H1 (cell line): ENCODE data around the gene F2RL2. TPM values are rescaled to one million over a fixed set of nuclear protein-coding genes. Genes with fewer than 3 reads are reported as not detected.

ENCODE experiments used
- ASH2L ChIP-seq: fragments of 200-600, 300-600 bp; sonication (generic); IDR thresholded peaks from one replicate; pipeline ENCODE4 v1.7.1; 2017; ENCODE audit warnings: low read length
- JUND ChIP-seq: IDR thresholded peaks from 2 replicates; pipeline ENCODE4 v1.6.1; 2011; ENCODE audit warnings: mild to moderate bottlenecking, improper control_type of control experiment, low read length
- POLR2A ChIP-seq, 2 experiments: IDR thresholded peaks; 1 replicate in 1 of 2; 2 replicates in 1 of 2; pipeline ENCODE4 v1.6.1; 2011; ENCODE audit warnings: low read depth in 2 of 2, low read length in 2 of 2, mild to moderate bottlenecking in 2 of 2; ENCODE audit errors: control extremely low read depth in 1 of 2
- POLR2AphosphoS5 ChIP-seq: IDR thresholded peaks from 2 replicates; pipeline ENCODE4 v1.6.1; 2011; ENCODE audit warnings: low read depth, low read length
- RXRA ChIP-seq: IDR thresholded peaks from 2 replicates; pipeline ENCODE4 v1.6.1; 2011; ENCODE audit warnings: low read depth, mild to moderate bottlenecking, low read length, moderate library complexity; ENCODE audit not compliant: insufficient read depth
- SAP30 ChIP-seq: fragments of 300-600 bp; sonication (generic); IDR thresholded peaks from 2 replicates; pipeline ENCODE4 v1.7.1; 2012; ENCODE audit warnings: low read length, moderate library complexity, mild to moderate bottlenecking, inconsistent platforms; ENCODE audit not compliant: insufficient read depth, insufficient replicate concordance
- SRF ChIP-seq: IDR thresholded peaks from 2 replicates; pipeline ENCODE4 v1.6.1; 2011; ENCODE audit warnings: mild to moderate bottlenecking, low read depth, low read length, moderate library complexity
- polyA plus RNA-seq, 7 experiments: library from polyadenylated mRNA; depleted of rRNA in 3 of 7; stranded (reverse) in 5 of 7; unstranded in 2 of 7; fragments of >200 nt in 5 of 7; fragments of 200-250 nt in 2 of 7; gene quantifications; 1 replicate in 5 of 7; 2 replicates in 1 of 7; 4 replicates in 1 of 7; pipeline versions ENCODE4 v1.2.1 to v1.2.3, GENCODE V29; 2011 to 2013; ENCODE audit warnings: missing spikeins in 2 of 7, mixed read lengths in 2 of 7
- total RNA-seq: library from RNA; stranded (reverse); fragmentation: NEBNext Ultra II Directional; extraction: Animal tissue kit (Norgen Biotek cat#: 25700); gene quantifications from 2 replicates; pipeline ENCODE4 v1.2.1, GENCODE V29; 2021
- TF ChIP-seq, protein P1 (sequence below): fragments of 300-600 bp; sonication (generic); IDR thresholded peaks from 2 replicates; pipeline ENCODE4 v1.7.1; 2012; ENCODE audit warnings: low read length, moderate library complexity, mild to moderate bottlenecking, inconsistent platforms; ENCODE audit not compliant: insufficient replicate concordance
- TF ChIP-seq, protein P2 (sequence below): IDR thresholded peaks from 2 replicates; pipeline ENCODE4 v1.6.1; 2011; ENCODE audit warnings: low read length, improper control_type of control experiment

Gene F2RL2
- total and polyA plus RNA-seq, 2 of the 8 experiments (the other 6 are each of a cell fraction or from before 2014, with no cell fraction given): 0.03 to 0.07 TPM

DNA sequence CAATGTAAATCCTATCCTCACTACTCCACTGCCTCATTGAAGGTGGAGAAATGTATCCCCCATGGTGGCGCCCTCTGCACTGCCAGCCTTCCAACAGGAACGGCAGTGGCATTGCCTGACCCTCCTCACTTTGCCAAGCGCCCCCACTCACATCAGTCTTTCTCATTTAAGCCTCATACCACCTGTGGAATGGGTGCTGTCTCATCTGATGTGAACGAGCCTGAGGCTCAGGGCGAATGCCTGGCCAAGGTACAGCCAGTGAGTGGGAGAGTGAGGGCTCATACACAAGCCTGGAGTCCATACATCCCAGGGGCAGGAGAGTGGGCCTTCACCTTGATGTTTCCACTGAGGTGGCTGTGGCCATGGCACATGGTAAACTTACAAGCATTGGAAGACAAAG, 10.3 kb downstream of the F2RL2 start (continued):
- TF ChIP-seq, protein P1, sequence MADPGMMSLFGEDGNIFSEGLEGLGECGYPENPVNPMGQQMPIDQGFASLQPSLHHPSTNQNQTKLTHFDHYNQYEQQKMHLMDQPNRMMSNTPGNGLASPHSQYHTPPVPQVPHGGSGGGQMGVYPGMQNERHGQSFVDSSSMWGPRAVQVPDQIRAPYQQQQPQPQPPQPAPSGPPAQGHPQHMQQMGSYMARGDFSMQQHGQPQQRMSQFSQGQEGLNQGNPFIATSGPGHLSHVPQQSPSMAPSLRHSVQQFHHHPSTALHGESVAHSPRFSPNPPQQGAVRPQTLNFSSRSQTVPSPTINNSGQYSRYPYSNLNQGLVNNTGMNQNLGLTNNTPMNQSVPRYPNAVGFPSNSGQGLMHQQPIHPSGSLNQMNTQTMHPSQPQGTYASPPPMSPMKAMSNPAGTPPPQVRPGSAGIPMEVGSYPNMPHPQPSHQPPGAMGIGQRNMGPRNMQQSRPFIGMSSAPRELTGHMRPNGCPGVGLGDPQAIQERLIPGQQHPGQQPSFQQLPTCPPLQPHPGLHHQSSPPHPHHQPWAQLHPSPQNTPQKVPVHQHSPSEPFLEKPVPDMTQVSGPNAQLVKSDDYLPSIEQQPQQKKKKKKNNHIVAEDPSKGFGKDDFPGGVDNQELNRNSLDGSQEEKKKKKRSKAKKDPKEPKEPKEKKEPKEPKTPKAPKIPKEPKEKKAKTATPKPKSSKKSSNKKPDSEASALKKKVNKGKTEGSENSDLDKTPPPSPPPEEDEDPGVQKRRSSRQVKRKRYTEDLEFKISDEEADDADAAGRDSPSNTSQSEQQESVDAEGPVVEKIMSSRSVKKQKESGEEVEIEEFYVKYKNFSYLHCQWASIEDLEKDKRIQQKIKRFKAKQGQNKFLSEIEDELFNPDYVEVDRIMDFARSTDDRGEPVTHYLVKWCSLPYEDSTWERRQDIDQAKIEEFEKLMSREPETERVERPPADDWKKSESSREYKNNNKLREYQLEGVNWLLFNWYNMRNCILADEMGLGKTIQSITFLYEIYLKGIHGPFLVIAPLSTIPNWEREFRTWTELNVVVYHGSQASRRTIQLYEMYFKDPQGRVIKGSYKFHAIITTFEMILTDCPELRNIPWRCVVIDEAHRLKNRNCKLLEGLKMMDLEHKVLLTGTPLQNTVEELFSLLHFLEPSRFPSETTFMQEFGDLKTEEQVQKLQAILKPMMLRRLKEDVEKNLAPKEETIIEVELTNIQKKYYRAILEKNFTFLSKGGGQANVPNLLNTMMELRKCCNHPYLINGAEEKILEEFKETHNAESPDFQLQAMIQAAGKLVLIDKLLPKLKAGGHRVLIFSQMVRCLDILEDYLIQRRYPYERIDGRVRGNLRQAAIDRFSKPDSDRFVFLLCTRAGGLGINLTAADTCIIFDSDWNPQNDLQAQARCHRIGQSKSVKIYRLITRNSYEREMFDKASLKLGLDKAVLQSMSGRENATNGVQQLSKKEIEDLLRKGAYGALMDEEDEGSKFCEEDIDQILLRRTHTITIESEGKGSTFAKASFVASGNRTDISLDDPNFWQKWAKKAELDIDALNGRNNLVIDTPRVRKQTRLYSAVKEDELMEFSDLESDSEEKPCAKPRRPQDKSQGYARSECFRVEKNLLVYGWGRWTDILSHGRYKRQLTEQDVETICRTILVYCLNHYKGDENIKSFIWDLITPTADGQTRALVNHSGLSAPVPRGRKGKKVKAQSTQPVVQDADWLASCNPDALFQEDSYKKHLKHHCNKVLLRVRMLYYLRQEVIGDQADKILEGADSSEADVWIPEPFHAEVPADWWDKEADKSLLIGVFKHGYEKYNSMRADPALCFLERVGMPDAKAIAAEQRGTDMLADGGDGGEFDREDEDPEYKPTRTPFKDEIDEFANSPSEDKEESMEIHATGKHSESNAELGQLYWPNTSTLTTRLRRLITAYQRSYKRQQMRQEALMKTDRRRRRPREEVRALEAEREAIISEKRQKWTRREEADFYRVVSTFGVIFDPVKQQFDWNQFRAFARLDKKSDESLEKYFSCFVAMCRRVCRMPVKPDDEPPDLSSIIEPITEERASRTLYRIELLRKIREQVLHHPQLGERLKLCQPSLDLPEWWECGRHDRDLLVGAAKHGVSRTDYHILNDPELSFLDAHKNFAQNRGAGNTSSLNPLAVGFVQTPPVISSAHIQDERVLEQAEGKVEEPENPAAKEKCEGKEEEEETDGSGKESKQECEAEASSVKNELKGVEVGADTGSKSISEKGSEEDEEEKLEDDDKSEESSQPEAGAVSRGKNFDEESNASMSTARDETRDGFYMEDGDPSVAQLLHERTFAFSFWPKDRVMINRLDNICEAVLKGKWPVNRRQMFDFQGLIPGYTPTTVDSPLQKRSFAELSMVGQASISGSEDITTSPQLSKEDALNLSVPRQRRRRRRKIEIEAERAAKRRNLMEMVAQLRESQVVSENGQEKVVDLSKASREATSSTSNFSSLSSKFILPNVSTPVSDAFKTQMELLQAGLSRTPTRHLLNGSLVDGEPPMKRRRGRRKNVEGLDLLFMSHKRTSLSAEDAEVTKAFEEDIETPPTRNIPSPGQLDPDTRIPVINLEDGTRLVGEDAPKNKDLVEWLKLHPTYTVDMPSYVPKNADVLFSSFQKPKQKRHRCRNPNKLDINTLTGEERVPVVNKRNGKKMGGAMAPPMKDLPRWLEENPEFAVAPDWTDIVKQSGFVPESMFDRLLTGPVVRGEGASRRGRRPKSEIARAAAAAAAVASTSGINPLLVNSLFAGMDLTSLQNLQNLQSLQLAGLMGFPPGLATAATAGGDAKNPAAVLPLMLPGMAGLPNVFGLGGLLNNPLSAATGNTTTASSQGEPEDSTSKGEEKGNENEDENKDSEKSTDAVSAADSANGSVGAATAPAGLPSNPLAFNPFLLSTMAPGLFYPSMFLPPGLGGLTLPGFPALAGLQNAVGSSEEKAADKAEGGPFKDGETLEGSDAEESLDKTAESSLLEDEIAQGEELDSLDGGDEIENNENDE: no peak
- TF ChIP-seq, protein P2, sequence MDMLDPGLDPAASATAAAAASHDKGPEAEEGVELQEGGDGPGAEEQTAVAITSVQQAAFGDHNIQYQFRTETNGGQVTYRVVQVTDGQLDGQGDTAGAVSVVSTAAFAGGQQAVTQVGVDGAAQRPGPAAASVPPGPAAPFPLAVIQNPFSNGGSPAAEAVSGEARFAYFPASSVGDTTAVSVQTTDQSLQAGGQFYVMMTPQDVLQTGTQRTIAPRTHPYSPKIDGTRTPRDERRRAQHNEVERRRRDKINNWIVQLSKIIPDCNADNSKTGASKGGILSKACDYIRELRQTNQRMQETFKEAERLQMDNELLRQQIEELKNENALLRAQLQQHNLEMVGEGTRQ: no peak
- TF ChIP-seq RXRA (no peak), JUND (no peak), POLR2AphosphoS5 (no peak), SAP30 (no peak), POLR2A (IDR thresholded peaks at IDR 0.05; ENCODE audit: control extremely low read depth in 1 of 2, low read depth in 2 of 2, low read length in 2 of 2) (no peak), SRF (no peak), ASH2L (no peak)
